Measurements from ENCODE around the gene STXBP6. TPM values are rescaled to one million over a fixed set of nuclear protein-coding genes. Genes with fewer than 3 reads are reported as not detected.

STXBP6 gene
- total RNA-seq, 1 experiment from 2014 or later: 32.2 TPM

GRCh38 chr14:24944800-24945199, 105.1 kb downstream of the STXBP6 start:
- no peak for DNase-seq
- H3K36me3 Mint-ChIP-seq (ENCODE audit: insufficient read depth, unreplicated experiment): peaks cover 16% of the 10 kb centered on the region
- Histone ChIP-seq H3K4me3 (ENCODE audit: low read depth, low read length) (no peak overlapping the region), H3K36me3 (ENCODE audit: control insufficient read depth, insufficient read depth, low read length) (no peaks in the 10 kb centered on the region; the same call in 1 of the 2 replicates), H3K27me3 (replicated peaks; ENCODE audit: control insufficient read depth, insufficient read depth, low read length) (no peaks in the 10 kb centered on the region), H3K4me1 (peaks cover 11% of the 10 kb centered on the region; the same call in 1 of the 2 replicates), H3K9me3 (no peaks in the 10 kb centered on the region)
- no TSS peak for BruUV-seq (replicated peaks)
- intact Hi-C loops (cut with micrococcal nuclease; ENCODE audit: unreplicated experiment): no loop called here
- no peak overlapping the region for H3K27ac Mint-ChIP-seq (ENCODE audit: unreplicated experiment)
- H3K9me3 Mint-ChIP-seq (ENCODE audit: unreplicated experiment): no peaks in the 10 kb centered on the region
- H3K4me1 Mint-ChIP-seq (ENCODE audit: low read depth, unreplicated experiment): no peaks in the 10 kb centered on the region
- no peaks in the 10 kb centered on the region for H3K27me3 Mint-ChIP-seq (ENCODE audit: insufficient read depth, unreplicated experiment)
- POLR2A ChIA-PET: no interaction called here
- CTCF ChIA-PET: no interaction called here
- H3K4me3 Mint-ChIP-seq (ENCODE audit: unreplicated experiment): no peak overlapping the region
- TF ChIP-seq, protein P1, sequence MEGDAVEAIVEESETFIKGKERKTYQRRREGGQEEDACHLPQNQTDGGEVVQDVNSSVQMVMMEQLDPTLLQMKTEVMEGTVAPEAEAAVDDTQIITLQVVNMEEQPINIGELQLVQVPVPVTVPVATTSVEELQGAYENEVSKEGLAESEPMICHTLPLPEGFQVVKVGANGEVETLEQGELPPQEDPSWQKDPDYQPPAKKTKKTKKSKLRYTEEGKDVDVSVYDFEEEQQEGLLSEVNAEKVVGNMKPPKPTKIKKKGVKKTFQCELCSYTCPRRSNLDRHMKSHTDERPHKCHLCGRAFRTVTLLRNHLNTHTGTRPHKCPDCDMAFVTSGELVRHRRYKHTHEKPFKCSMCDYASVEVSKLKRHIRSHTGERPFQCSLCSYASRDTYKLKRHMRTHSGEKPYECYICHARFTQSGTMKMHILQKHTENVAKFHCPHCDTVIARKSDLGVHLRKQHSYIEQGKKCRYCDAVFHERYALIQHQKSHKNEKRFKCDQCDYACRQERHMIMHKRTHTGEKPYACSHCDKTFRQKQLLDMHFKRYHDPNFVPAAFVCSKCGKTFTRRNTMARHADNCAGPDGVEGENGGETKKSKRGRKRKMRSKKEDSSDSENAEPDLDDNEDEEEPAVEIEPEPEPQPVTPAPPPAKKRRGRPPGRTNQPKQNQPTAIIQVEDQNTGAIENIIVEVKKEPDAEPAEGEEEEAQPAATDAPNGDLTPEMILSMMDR (IDR thresholded peaks at IDR 0.05; ENCODE audit: insufficient read depth in 1 of 2, low read depth in 1 of 2, low read length in 1 of 2, severe bottlenecking in 1 of 2, unreplicated experiment in 1 of 2): no peak

DNA sequence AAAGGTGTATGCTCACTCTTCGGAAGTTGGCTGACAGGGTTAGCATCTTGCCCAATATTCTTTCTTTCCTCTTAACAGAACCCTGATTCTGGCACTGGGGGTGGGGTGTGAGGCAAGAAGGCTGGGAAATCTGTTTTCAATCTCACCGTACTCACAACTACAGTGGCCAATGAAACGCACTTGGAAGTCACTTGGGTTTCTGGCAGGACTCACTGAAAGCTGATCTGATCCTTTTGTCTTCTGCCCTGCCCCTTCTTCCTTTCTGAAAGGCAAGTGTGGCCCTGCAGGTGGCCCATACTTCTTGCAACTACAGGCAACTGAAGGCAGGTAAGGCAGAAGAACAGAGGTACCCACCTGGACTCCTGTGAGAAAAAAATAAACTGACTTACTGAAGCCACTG, 106.9 kb downstream of the STXBP6 start:
- POLR2A ChIA-PET: no interaction called here
- intact Hi-C loops (cut with micrococcal nuclease; ENCODE audit: unreplicated experiment): no loop called here
- Mint-ChIP-seq H3K36me3 (ENCODE audit: insufficient read depth, unreplicated experiment) (peaks cover 16% of the 10 kb centered on the region), H3K27ac (ENCODE audit: unreplicated experiment) (no peak overlapping the region), H3K9me3 (ENCODE audit: unreplicated experiment) (no peaks in the 10 kb centered on the region), H3K4me3 (ENCODE audit: unreplicated experiment) (no peak overlapping the region), H3K4me1 (ENCODE audit: low read depth, unreplicated experiment) (no peaks in the 10 kb centered on the region), H3K27me3 (ENCODE audit: insufficient read depth, unreplicated experiment) (no peaks in the 10 kb centered on the region)
- Histone ChIP-seq H3K36me3 (ENCODE audit: control insufficient read depth, insufficient read depth, low read length) (no peaks in the 10 kb centered on the region; the same call in 1 of the 2 replicates), H3K4me3 (ENCODE audit: low read depth, low read length) (no peak overlapping the region), H3K9me3 (no peaks in the 10 kb centered on the region), H3K4me1 (peaks cover 11% of the 10 kb centered on the region; the same call in 1 of the 2 replicates), H3K27me3 (replicated peaks; ENCODE audit: control insufficient read depth, insufficient read depth, low read length) (no peaks in the 10 kb centered on the region)
- TF ChIP-seq, protein P1 (IDR thresholded peaks at IDR 0.05; ENCODE audit: insufficient read depth in 1 of 2, low read depth in 1 of 2, low read length in 1 of 2, severe bottlenecking in 1 of 2, unreplicated experiment in 1 of 2): no peak
- CTCF ChIA-PET: no interaction called here
- DNase-seq: no peak
- no TSS peak for BruUV-seq (replicated peaks)

GRCh38 chr14:24941719-24942118, 108.2 kb downstream of the STXBP6 start:
- H3K27me3 ChIP-seq (replicated peaks; ENCODE audit: control insufficient read depth, insufficient read depth, low read length): no peaks in the 10 kb centered on the region
- no peak for DNase-seq

More at GRCh38 chr14:24941719-24942118, 108.2 kb downstream of the STXBP6 start:
- peaks cover 11% of the 10 kb centered on the region; the same call in 1 of the 2 replicates for H3K4me1 ChIP-seq
- H3K9me3 Mint-ChIP-seq (ENCODE audit: unreplicated experiment): no peaks in the 10 kb centered on the region
- H3K36me3 Mint-ChIP-seq (ENCODE audit: insufficient read depth, unreplicated experiment): peaks cover 16% of the 10 kb centered on the region
- H3K27me3 Mint-ChIP-seq (ENCODE audit: insufficient read depth, unreplicated experiment): no peaks in the 10 kb centered on the region
- no peaks in the 10 kb centered on the region for H3K4me1 Mint-ChIP-seq (ENCODE audit: low read depth, unreplicated experiment)
- no TSS peak for BruUV-seq (replicated peaks)
- TF ChIP-seq, protein P1 (IDR thresholded peaks at IDR 0.05; ENCODE audit: insufficient read depth in 1 of 2, low read depth in 1 of 2, low read length in 1 of 2, severe bottlenecking in 1 of 2, unreplicated experiment in 1 of 2): no peak
- POLR2A ChIA-PET: no interaction called here
- CTCF ChIA-PET: no interaction called here
- no peak overlapping the region for H3K4me3 Mint-ChIP-seq (ENCODE audit: unreplicated experiment)
- no peak overlapping the region for H3K27ac Mint-ChIP-seq (ENCODE audit: unreplicated experiment)
- no peaks in the 10 kb centered on the region for H3K9me3 ChIP-seq
- intact Hi-C loops (cut with micrococcal nuclease; ENCODE audit: unreplicated experiment): no loop called here
- H3K36me3 ChIP-seq (ENCODE audit: control insufficient read depth, insufficient read depth, low read length): no peaks in the 10 kb centered on the region; the same call in 1 of the 2 replicates
- H3K4me3 ChIP-seq (ENCODE audit: low read depth, low read length): no peak overlapping the region

All from Caco-2 (cell line).